Fibroblast of upper back skin (primary cell): ENCODE data around the gene EPO.
"Not testable (repeated sequence)": the region's sequence is repeated elsewhere in the genome, so short reads cannot be mapped to it uniquely, and the experiment has no call there.

ENCODE experiments used
- DNase-seq: peaks from one replicate; pipeline ENCODE4 v3.0.0-alpha.2; 2013

The EPO gene

DNA sequence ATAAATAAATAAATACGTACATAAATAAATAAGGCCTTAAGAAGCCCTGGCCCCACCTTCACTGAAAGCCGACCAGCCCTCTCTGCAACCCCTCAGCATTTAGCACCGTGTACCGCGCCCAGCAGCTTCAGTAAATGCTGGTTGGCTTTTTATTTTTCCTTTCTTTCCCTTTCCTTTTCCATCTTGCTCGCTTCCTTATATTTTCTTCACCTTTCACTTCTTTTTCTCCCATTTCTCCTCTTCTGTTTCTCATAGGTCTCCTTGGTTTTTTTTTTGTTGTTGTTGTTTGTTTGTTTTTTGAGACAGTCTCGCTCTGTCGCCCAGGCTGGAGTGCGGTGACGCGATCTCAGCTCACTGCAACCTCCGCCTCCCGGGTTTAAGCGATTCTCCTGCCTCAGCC, 24.3 kb downstream of the EPO start:
- no peak for DNase-seq

DNA sequence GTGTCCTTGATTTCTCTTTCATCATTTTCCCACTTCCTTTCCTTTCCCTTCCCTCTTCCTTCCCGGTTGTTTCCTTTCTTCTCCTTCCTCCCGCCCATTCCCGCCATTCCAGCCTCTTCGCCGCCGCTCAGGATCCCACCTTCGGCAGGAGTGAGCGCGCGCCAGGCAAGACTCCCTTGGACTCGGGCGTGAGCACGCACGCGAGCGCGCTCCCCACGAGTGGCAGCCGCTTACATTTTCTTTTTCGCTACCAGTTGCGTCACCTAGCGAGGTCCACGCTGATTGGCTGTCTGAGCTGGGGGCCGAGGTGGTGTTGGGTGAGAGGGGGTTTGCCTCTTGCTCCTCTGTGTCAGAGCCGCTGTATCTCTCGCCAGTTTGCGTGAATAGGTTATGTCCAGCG, 24.9 kb downstream of the EPO start:
- DNase-seq = peak; percentile 82

DNA sequence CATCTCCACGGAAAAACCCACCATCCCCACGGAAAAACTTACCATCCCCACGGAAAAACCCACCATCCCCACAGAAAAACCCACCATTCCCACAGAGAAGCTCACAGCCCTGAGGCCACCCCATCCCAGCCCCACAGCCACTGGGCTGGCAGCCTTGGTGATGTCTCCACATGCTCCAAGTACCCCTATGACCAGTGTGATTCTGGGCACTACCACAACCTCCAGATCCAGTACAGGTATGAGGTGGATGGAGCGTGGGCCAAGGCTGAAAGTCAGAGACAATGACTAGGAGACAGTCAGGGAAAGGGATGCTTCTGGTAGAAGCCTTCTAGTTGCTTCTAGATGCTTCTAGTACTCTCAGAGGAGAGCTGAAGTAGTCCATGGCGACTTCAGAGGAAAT, 32.7 kb downstream of the EPO start:
- no peak for DNase-seq

DNA sequence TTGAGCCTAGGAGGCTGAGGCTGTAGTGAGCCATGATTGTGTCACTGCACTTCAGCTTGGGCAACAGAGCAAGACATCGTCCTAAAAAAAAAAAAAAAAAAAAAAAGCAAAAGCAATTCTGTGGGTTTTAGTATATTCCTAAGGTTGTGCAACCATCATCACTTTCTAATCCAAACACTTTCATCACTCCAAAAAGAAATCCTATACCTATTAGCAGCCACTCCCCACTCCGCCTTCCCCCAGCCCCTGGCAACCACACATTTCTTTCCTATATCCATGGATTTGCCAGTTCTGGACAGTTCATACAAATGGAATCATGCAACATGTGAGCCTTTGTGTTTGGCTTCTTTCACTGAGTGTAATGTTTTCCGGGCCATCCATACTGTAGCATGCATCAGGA, 33.5 kb downstream of the EPO start:
- peak; percentile 36 for DNase-seq

DNA sequence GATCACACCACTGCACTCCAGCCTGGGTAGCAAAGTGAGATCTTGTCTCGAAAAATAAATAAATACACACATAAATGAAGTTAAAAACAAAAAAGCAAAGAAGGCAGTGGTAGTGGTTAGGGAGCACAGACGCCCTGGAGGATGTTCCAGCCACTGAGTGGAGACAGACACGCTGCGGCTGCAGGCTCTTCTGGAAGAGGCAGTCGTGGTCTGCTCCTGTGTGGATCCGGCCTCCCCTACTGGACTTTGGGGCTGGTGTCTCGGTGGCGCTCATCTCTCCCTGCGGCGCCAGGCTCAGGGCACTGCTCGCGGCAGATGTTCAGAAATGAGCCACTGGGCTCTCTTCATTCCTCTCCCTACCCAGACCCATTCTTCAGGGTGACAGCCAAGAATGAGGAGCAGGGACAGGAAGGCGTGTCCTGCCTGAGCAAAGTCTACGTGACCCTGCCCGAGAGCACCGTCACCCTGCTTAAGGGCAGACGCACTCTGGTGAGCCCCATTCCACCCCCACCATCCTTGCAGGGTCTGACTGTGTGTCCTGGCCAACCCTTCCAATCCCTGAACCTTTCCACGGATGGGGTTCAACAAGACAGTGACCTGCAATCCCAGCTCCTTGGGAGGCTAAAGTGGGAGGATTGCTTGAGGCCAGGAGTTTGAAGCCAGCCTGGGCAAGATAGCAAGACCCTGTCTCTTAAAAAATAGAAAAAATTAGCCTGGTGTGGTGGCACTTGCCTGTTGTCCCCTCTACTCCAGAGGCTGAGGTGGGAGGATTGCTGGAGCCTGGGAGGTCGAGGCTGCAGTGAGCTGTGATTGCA, 39.3 kb downstream of the EPO start:
- DNase-seq = no peak

DNA sequence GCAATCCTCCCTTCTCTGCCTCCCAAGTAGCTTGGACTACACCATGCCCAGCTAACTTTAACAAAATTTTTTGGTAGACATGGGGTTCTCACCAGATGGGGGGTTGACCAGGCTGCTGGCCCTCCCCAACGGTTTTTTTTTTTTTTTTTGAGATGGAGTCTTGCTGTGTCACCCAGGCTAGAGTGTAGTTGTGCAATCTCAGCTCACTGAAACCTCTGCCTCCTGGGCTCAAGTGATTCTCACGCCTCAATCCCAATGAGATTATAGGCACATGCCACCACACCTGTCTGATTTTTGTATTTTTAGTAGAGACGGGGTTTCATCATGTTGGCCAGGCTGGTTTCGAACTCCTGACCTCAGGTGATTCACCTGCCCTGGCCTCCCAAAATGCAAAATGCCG, 42.6 kb downstream of the EPO start:
- DNase-seq = not testable (repeated sequence)

DNA sequence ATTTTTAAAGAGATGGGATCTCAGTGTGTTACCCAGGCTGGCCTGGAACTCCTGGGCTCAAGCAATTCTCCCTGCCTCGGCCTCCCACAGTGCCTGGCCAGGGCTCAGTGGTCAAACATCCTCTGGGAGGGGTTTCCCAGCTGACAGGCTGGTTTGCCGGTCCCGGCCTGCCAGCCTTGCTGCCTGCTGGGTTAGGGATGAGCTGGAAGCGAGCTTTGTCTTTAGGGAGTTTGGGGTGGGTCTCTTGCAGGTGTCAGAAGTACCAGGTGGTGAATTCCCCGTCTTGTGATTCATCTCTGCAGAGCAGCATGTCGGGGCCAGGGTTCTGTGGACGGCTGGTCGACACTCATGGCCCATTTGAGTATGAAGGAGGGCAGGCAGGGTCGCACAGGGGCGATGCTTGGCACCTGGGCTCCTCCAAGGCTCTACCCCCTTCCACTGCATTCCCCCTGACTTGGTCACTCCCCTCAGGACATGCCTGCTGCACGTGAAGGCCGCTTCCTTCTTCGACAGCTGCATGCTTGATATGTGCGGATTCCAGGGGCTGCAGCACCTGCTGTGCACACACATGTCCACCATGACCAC, 43.4 kb downstream of the EPO start:
- no peak for DNase-seq

DNA sequence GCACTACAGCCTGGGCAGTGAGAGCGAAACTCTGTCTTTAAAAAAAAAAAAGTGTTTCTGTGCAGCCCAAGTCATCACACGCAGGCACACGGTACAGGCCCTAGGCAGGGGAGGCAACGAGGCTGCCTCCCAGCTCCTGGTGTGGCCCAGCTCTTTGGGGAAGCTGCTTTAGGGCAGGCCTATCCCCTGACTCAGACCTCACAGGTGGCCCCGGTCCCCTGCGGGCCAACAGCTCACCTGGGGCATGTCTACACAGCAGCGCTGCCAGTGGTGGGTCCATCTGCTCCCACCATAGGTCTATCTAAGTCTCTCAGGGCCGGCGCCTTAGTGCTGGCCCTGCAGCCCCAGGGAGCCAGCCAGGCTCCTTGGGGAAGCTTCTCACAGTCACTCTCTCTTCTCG, 44.6 kb downstream of the EPO start:
- DNase-seq = no peak

DNA sequence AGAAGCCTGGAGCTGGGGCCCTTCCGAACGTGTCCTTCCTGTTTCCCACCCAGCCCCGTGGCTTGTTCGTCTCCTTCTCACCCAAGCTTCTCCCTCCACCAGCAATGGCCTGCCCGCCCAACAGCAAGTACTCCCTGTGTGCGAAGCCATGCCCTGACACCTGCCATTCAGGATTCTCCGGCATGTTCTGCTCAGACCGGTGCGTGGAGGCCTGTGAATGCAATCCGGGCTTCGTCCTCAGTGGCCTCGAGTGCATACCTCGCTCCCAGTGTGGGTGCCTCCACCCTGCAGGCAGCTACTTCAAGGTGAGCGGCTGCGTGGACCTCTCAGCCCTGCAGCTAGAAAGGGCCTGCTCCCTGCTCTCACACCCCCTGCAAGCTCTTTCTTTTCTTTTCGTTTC, 45.0 kb downstream of the EPO start:
- DNase-seq = no peak

DNA sequence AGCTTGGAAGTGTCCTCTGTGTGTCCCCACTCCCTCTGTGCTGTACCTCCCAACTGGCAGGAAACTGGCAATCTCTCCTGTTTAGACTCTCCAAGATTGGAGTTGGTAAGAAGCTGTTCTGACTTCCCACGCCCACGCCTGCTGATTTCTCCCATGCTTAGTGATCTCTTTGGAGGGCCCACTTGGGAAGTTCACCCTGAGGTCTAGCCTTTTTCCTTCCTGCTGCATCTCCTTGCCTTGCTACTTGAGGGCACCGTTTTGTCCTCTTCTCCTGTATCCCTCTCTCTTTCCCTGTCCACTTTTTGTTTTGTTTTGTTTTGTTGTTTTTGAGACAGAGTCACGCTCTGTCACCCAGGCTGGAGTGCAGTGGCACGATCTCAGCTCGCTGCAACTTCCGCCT, 48.5 kb downstream of the EPO start:
- no peak for DNase-seq
